ENCODE data around the gene CLIP1.
A peak's percentile ranks its signal among the peaks of the same experiment; 100 is the strongest.
"Not testable (repeated sequence)": the region's sequence is repeated elsewhere in the genome, so short reads cannot be mapped to it uniquely, and the experiment has no call there.

CLIP1 gene

DNA sequence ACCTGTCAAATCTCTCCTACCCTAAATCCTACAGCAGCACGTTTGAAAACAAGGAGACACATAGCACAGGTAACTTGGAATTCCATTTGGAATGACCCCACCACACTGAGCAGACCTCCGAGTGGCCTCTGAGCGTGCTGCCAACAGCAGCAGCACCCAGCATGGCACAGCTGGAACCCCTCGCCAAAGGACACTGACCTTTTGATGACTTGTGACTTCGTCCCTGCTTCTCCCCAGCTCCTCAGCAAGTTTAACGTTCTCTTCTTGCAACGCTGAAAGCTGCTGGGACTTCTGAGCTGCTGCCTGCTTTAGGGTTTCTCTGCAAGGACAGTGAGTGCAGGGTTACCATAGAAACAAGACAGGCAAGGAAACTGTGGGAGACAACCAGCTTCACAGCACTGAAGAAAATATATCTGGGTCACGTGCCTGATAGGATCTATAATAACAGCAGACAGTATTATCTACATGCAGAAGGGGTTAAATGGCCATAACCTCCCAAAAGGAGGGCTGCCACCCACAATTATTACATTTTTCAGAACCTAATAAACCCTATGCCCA, 112.8 kb downstream of the CLIP1 start:
- DNase-seq: no peak

DNA sequence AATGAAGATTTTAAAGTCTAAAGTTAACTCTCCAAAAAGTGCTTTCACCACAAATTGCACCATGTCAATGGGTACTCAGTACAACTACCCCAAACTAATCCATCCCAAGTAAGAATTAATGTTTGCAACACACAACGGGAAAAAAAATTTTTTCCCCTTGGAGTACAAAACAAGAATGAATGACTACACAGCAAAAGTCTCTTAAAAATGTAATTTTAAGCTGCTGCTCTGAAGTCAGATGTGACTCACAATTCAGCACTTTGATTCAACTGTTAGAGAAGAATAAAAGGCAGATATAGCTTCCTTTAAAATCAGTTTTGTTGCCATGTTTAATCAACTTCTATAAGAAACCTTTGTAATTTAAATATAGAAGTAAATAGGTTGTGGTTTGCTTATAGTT, 113.7 kb downstream of the CLIP1 start:
- peak; percentile 42 for DNase-seq

- DNase-seq: no peak
These were observed 116.1 kb downstream of the CLIP1 start for GRCh38 chr12:122306407-122306806.

DNA sequence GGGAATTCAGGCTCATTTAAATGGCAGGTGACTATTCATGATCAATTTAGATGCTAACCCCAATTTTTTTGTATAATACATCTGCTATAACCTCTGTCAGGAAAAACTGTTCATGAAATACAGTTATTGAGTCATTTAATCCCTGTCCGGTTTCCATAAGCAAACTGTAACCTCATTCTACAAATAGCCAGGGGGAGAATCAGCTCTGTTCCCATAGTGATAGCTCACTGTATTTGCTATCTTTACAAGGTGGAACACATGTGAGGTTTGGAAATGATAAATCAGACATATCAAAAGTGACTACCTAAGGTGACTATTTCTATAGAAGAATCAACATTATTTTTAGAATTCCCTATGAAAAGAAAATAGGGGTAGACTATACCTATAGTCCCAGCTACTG, 117.5 kb downstream of the CLIP1 start:
- DNase-seq: no peak

DNA sequence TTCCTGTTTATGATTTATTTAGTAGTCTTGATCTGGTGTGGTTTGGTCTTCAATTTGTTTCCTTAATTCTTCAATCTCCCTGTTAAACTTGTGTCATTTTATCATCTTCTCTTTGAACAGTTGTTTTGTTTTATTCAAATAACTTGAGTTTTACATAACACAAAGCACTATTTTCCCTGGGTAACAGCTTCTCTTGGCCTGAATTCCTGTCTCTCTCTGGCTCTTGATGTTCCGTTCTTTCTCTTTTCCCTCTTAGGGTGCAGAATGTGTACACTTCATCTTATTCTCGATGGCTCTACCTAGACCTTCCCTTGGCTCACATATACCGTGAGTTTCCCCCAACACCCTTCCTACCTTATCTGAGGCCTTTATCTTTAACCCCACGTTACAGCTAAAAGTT, 119.4 kb downstream of the CLIP1 start:
- DNase-seq: no peak

- no peak for DNase-seq
These were observed 124.3 kb downstream of the CLIP1 start for GRCh38 chr12:122298071-122298748.

- no peak for DNase-seq
These were observed 125.0 kb downstream of the CLIP1 start for GRCh38 chr12:122297494-122297893.

- no peak for DNase-seq
These were observed 126.6 kb downstream of the CLIP1 start for GRCh38 chr12:122295877-122296276.

DNA sequence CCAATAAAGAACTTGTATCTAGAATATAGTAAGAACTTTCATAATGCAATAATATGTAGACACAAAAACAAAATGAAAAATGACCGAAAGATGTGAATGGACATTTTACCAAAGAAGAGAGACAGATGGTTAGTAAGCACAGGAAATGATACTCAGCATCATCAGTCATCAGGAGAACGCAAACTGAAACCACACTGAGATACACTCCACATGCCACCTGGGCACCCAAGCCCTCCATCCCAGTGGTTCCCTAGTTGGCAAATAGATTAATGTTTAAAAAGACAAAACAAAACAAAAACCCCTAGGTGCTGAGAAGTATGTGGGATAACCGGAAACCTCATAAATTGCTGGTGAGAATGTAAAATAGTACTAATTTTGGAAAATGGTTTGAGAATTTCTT, 129.4 kb downstream of the CLIP1 start:
- DNase-seq: no peak

DNA sequence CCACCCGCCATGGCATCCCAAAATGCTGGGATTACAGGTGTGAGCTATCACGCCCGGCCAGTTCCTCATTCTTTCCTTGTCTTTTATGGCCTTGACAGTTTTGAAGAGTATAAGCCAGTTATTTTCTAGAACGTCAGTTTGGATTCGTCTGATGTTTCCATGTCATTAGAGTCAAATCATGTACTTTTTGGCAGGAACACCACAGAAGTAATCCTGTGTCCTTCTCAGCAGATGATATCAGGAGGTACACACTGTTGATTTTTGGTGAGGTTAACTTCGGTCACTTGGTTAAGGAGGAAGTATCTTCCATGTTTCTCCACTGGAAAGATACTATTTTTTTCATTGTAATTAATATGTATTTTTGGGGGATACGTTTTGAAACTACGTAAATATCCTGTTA, 131.0 kb downstream of the CLIP1 start:
- no peak for DNase-seq

- DNase-seq: no peak
These were observed 138.8 kb downstream of the CLIP1 start for GRCh38 chr12:122283680-122284079.

DNA sequence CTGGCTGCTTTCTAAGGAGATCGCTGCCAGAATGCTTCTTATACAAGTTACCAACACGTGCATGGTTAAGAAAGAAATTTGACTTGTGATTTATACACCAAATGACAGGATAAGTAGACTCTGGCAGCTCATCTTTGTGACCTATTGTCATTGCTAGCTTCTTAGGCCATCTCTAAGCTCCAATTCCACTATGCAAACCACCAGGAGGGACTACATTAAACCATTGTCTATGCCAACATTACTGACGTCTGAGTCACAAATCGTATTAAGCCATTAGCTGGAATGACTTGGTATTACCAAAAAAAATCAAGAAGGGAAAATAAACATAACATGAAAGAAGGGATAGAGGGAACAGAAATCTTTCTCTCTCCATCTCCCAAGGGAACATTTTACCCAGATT, 140.4 kb downstream of the CLIP1 start:
- DNase-seq: no peak

GRCh38 chr12:122276242-122276641, 146.2 kb downstream of the CLIP1 start:
- no peak for DNase-seq

DNA sequence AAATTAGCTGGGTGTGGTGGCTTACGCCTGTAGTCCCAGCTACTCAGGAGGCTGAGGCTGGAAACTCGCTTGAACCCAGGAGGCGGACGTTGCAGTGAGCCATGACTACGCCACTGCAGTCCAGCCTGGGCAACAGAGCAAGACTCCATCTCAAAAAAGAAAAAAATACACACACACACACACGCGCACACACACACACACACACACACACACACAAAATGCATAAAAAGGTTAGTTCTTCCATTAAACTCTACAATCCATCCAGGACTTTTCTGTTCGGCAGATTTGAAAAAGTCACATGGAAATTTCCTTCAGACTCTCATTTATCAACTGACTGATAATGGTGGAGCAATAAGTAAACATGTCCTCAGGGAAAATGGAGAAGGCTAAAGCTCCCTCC, 147.0 kb downstream of the CLIP1 start:
- DNase-seq: no peak

DNA sequence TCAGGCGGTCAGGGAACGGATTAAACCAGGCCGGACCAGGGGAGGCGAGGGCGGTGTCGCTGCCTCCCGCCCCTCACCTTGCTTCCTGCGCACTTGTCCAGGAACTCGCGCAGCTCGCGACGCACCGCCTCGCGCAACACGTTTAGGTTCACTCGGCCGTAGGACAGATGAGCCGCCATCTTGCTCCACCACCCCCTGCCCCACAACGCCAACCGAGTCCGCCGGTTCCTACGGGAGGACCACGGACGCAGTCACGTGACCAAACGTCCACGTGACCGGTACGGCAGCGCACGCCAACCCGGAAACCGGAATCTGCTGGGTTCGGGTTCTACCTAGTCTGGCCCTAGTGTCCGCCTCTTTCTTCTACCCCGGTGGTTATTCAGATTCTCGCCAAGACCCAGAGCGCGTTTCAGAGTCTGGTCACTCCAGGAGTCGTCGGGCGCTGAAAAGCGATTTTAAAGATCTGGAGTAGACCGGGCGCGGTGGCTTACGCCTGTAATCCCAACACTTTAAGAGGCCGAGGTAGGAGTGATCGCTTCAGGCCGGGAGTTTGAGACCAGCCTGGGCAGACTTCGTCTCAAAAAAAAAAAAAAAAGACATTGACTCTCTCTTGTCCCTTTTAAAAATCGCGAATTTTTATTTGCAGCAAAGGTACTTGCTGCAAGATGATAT, 156.1 kb downstream of the CLIP1 start, which contains the start of gene VPS33A:
VPS33A (minus strand) TSS at position 265 of the 672 bp plus-strand sequence; CDS start at position 179, 86 bp downstream.
- DNase-seq: peak; percentile 95

DNA sequence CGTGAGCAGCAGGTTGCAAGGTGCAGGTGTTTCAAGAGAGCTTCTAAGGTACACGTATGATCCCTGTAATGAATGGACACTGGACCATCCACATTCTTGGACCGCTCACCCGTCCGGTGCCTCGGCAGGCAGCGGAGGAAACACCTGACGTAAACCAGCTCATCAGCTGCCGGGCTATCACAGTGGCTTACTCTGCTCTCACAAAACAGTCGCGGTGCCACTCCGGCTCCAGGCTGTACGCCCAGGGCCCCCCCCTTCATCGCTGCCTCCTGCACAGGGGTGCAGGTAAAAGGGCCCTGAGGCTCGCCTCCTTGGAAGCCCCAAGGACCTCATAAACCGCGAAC, 156.6 kb downstream of the CLIP1 start:
- DNase-seq: no peak

- DNase-seq: no peak
These were observed 157.0 kb downstream of the CLIP1 start for GRCh38 chr12:122265476-122265875.

DNA sequence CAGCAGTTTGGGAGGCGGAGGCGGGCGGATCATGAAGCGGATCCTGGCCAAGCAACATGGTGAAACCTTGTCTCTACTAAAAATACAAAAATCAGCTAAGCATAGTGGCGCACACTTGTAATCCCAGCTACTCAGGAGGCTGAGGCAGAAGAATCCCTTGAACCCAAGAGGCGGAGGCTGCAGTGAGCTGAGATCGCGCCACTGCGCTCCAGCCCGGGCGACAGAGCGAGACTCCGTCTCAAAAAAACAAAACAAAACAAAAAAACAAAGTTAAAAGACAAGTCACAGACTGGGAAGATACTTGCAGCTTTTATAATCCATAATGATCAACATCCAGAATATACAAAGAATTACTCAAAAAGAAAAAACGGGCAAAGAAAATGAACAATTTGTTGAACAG, 161.7 kb downstream of the CLIP1 start:
- not testable (repeated sequence) for DNase-seq

- DNase-seq: not testable (repeated sequence)
These were observed 163.5 kb downstream of the CLIP1 start for GRCh38 chr12:122258939-122259338.

GRCh38 chr12:122258462-122258861, 164.0 kb downstream of the CLIP1 start:
- not testable (repeated sequence) for DNase-seq

DNA sequence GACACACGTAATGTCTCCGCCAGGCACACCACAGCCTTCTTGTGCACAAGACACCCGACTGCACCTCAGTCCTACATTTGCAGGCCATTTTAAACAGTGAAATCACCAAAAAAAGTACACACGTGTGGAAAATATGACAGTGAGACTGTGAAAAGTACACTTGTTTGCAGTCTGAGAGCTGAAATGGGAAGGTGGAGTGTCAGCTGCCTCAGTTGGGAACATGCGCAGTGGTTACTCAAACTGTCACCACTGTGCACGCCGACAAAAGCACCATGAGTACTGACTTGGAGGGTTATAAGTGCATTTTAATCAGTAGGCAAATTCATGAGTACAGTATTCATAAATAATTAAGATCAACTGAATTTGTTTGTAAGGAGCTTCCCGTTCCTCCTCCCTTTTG, 171.9 kb downstream of the CLIP1 start:
- no peak for DNase-seq

DNA sequence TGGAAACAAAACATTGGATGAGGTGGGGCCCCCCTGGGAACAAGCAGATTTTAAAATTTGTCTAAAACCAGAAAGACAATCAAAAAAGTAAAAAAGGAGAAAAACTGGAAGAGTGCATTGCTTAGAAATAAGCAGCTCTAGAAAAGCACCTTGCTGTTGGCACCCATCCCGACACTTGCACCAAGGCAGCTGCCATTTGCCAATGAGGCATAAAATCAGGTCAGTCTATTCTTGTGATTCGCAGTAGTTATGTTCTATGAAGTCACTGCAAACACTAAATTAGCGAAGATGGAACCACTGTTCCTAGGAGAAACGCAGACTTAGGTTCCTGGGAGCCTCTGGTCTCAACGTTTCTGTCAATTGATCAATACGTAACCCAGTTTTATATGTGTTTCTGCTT, 172.4 kb downstream of the CLIP1 start:
- no peak for DNase-seq

- no peak for DNase-seq
These were observed 176.9 kb downstream of the CLIP1 start for GRCh38 chr12:122245553-122245952.

GRCh38 chr12:122244565-122245371, 177.7 kb downstream of the CLIP1 start:
- no peak for DNase-seq

All from amniotic stem cell (primary cell).